Mammary microvascular endothelial cell (primary cell): ENCODE data around the gene PON3. TPM values are rescaled to one million over a fixed set of nuclear protein-coding genes. Genes with fewer than 3 reads are reported as not detected.

Source experiments
- total RNA-seq: library from RNA; depleted of rRNA; stranded (reverse); fragments of >200 nt; gene quantifications from 2 replicates; pipeline ENCODE4 v1.2.3, GENCODE V29; 2015

PON3 gene
- total RNA-seq = not detected in 2 replicates

GRCh38 chr7:95396136-95397032 lies at the start of gene PON3:
Gene PON3, minus strand, starts transcription at chr7:95396375. Its CDS starts 25 bp downstream, at chr7:95396350.

GRCh38 chr7:95434557-95435421 lies 38.6 kb upstream of the PON3 start, which contains the start of gene PON2:
Gene PON2, minus strand, starts transcription at chr7:95435028. Its CDS starts 77 bp downstream, at chr7:95434951.

GRCh38 chr7:95324431-95324830 lies 71.7 kb downstream of the PON3 start, which contains the start of gene PON1:
Gene PON1, minus strand, starts transcription at chr7:95324532. Its CDS starts 57 bp downstream, at chr7:95324475.

Other genes with a start within 250 kb of the PON3 start
- gene PON1, start 71.8 kb downstream of the PON3 start, total RNA-seq = not detected in 2 replicates
- gene PON2, start 38.7 kb upstream of the PON3 start, total RNA-seq = 111 and 112 TPM in 2 replicates
- gene ASB4, start 89.6 kb upstream of the PON3 start, total RNA-seq = not detected in 2 replicates
- gene PDK4, start 200.1 kb upstream of the PON3 start, total RNA-seq = 1.8 and 2.1 TPM in 2 replicates